ENCODE measurements around the gene KCNJ5. TPM values are rescaled to one million over a fixed set of nuclear protein-coding genes. Genes with fewer than 3 reads are reported as not detected.
A peak's percentile ranks its signal among the peaks of the same experiment; 100 is the strongest.

The KCNJ5 gene
- total RNA-seq (2014; rRNA removed; shearing (Covaris generic)): not detected in 2 replicates

GRCh38 chr11:128890543-128891368 lies at the start of gene KCNJ5:
Gene KCNJ5 (plus strand): TSS chr11:128891356. CDS start chr11:128911274, 19,918 bp downstream.
- peak; percentile 34 for DNase-seq (ENCODE audit: low read depth)

- DNase-seq (ENCODE audit: low read depth): no peak
Observed at GRCh38 chr11:128841461-128842072, 49.6 kb upstream of the KCNJ5 start.

GRCh38 chr11:128843198-128843785 lies 47.9 kb upstream of the KCNJ5 start:
- no peak for DNase-seq (ENCODE audit: low read depth)

- no peak for DNase-seq (ENCODE audit: low read depth)
Observed at GRCh38 chr11:128845334-128845780, 45.8 kb upstream of the KCNJ5 start.

GRCh38 chr11:128846985-128847384 lies 44.2 kb upstream of the KCNJ5 start:
- no peak for DNase-seq (ENCODE audit: low read depth)

- DNase-seq (ENCODE audit: low read depth): peak; percentile 37
Observed at GRCh38 chr11:128848815-128849455, 42.2 kb upstream of the KCNJ5 start.

GRCh38 chr11:128852327-128853023 lies 38.7 kb upstream of the KCNJ5 start:
- DNase-seq (ENCODE audit: low read depth): no peak

- no peak for DNase-seq (ENCODE audit: low read depth)
Observed at GRCh38 chr11:128853559-128853958, 37.6 kb upstream of the KCNJ5 start.

GRCh38 chr11:128854841-128855240 lies 36.3 kb upstream of the KCNJ5 start:
- DNase-seq (ENCODE audit: low read depth): no peak

- no peak for DNase-seq (ENCODE audit: low read depth)
Observed at GRCh38 chr11:128856241-128856640, 34.9 kb upstream of the KCNJ5 start.

- DNase-seq (ENCODE audit: low read depth): no peak
Observed at GRCh38 chr11:128857341-128857740, 33.8 kb upstream of the KCNJ5 start.

GRCh38 chr11:128859563-128860441 lies 31.4 kb upstream of the KCNJ5 start:
- DNase-seq (ENCODE audit: low read depth): no peak

- peak; percentile 96 for DNase-seq (ENCODE audit: low read depth)
Observed at GRCh38 chr11:128860571-128861361, 30.4 kb upstream of the KCNJ5 start.

- DNase-seq (ENCODE audit: low read depth): peak; percentile 49
Observed at GRCh38 chr11:128862406-128862805, 28.8 kb upstream of the KCNJ5 start.

GRCh38 chr11:128862908-128863660 lies 28.1 kb upstream of the KCNJ5 start:
- peak; percentile 82 for DNase-seq (ENCODE audit: low read depth)

- peak; percentile 77 for DNase-seq (ENCODE audit: low read depth)
Observed at GRCh38 chr11:128865490-128865889, 25.7 kb upstream of the KCNJ5 start.

- no peak for DNase-seq (ENCODE audit: low read depth)
Observed at GRCh38 chr11:128867277-128867676, 23.9 kb upstream of the KCNJ5 start, which contains the start of gene KCNJ1. Gene KCNJ1 (minus strand): TSS chr11:128867296. CDS start chr11:128840243, 27,053 bp downstream.

- DNase-seq (ENCODE audit: low read depth): no peak
Observed at GRCh38 chr11:128868841-128869671, 22.1 kb upstream of the KCNJ5 start.
